C1 segment of cervical spinal cord (tissue), 14 donors: ENCODE data around the gene MAP3K5.
"Not testable (repeated sequence)": the region's sequence is repeated elsewhere in the genome, so short reads cannot be mapped to it uniquely, and the experiment has no call there.

ENCODE experiments used
- DNase-seq, 14 donors: peaks; one replicate each; lab custom pipeline; 2025; lab: John Stamatoyannopoulos, UW

Gene MAP3K5

DNA sequence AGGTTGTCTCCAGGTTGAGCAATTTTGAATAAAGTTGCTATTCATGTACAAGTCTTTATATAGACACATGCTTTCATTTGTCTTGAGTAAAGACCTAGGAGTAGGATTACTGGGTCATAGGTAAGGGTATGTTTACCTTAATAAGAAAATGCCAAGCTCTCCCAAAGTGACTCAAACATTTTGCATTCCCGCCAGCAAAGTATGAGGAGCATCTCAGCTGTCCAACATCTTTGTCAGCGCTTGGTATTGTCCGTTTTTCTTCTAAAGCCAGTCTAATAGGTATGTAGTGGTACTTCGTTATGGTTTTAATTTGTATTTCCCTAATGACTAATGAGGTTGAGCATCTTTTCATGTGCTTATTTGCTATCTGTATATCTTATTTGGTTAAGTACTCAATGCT is 67.2 kb downstream of the MAP3K5 start:
- no peak for DNase-seq

DNA sequence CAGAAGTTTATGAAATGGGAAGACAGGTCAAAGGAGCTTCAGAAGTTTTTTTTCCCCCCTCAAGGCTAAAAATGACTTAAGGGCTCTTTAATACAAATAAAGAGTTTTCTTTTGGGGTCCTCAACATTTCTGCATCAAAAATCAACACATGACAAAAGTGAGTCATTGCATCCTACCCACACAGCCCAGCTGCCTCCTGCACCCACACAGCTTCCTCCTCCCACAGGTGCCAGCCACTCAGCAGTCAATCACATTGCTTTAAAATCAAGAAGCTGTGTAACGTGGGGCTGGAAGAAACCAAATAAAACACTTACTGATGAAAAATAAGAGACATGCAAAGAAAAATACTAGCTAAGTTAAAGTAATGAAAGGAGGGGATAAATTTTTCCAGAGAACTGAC is 68.5 kb downstream of the MAP3K5 start:
- DNase-seq: no peak

DNA sequence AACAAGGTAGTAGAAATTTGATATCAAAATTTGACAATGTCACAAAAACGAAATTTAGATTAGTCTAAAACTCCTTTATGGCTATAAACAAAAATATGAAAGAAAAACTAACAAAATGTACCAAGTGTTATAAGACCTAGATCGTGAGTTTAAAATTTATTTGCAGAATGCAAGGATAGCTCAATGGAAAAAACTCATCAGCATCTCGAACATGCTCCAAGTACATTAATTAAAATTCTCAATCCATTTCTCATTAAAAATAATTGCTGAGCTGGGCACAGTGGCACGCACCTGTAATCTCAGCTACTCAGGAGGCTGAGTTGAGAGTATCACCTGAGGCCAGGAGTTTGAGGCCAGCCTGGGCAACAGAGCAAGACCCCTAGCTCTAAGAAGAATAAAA is 70.8 kb downstream of the MAP3K5 start:
- DNase-seq: no peak

- peak in 1 of 14 donors; percentile 15 for DNase-seq
Observed at GRCh38 chr6:136720045-136720770, 72.1 kb downstream of the MAP3K5 start.

- peak in 3 of 14 donors; percentile 11 to 38 (median 16) for DNase-seq
Observed at GRCh38 chr6:136719280-136720044, 72.8 kb downstream of the MAP3K5 start.

GRCh38 chr6:136718476-136718875 is 73.8 kb downstream of the MAP3K5 start:
- DNase-seq: no peak

DNA sequence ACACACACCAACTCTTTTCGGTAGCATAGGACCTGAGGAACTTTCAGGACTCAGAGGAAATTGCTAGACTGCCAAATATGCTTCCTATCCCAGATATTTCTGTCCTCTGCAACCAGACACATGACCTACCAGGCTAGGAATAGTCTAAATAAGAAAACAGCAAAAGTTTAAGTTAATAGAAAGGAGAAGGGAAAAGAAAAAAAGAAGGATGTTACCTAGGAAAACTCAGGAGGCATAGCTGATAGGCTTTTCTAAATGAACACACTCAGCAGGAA is 74.6 kb downstream of the MAP3K5 start:
- peak in 1 of 14 donors; percentile 13 for DNase-seq

- DNase-seq: no peak
Observed at GRCh38 chr6:136716917-136717715, 75.2 kb downstream of the MAP3K5 start.

DNA sequence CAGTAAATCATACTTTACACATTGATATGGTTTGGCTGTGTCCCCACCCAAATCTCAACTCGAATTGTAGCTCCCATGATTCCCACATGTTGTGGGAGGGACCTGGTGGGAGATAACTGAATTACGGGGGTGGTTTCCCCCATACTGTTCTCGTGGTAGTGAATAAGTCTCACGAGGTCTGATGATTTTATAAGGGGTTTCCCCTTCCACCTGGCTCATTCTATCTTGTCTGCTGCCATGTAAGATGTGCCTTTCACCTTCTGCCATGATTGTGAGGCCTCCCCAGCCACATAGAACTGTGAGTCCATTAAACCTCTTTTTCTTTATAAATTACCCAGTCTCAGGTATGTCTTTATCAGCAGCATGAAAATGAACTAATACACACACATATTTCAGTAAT is 79.6 kb downstream of the MAP3K5 start:
- DNase-seq: not testable (repeated sequence)

- no peak for DNase-seq
Observed at GRCh38 chr6:136711644-136712043, 80.6 kb downstream of the MAP3K5 start.

- DNase-seq: no peak
Observed at GRCh38 chr6:136710877-136711552, 81.3 kb downstream of the MAP3K5 start.

DNA sequence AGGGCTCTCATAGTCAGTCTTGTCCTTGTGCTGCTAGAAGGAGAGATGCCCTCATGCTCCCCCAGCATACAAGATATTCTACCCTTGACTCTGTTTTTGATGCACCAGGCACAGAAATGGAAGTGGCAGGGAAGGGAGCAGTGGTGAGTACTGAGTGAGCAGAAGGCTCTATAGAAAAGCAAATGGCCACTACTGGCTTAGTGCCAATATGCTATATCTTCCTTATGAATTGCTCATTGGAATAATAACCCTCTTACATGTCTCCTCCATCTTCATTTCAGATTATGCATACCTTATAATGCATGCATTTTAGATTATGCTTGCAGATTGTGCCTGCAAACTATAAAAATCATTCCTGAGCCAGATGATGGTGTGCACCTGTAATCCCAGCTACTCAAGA is 82.8 kb downstream of the MAP3K5 start:
- DNase-seq: no peak

- peak in 4 of 14 donors; percentile 10 to 93 (median 15) for DNase-seq
Observed at GRCh38 chr6:136706430-136706829, 85.8 kb downstream of the MAP3K5 start.

- no peak for DNase-seq
Observed at GRCh38 chr6:136703331-136703865, 88.9 kb downstream of the MAP3K5 start.

- DNase-seq: peak in 1 of 14 donors; percentile 66
Observed at GRCh38 chr6:136701045-136701444, 91.2 kb downstream of the MAP3K5 start.

GRCh38 chr6:136699358-136699757 is 92.9 kb downstream of the MAP3K5 start:
- DNase-seq: no peak

GRCh38 chr6:136696783-136697364 is 95.4 kb downstream of the MAP3K5 start:
- DNase-seq: no peak

DNA sequence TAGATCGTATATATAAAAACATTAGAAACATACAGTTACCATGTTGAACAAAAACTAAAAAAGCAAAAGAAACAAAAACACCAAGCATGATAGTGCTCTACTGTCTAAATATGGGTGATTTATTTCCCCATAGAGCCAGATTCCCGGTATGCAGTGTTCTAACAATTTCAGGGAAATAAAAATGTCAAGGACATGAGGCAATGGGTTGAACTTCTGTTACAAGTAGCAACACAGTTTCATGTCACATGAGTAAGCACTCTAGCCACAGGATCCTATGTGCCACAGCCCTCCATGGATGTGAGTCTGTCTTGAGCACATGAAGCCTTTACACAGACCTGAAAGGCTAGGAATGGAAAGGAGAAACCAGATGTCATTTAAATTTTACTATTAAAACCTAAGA is 96.0 kb downstream of the MAP3K5 start:
- no peak for DNase-seq

DNA sequence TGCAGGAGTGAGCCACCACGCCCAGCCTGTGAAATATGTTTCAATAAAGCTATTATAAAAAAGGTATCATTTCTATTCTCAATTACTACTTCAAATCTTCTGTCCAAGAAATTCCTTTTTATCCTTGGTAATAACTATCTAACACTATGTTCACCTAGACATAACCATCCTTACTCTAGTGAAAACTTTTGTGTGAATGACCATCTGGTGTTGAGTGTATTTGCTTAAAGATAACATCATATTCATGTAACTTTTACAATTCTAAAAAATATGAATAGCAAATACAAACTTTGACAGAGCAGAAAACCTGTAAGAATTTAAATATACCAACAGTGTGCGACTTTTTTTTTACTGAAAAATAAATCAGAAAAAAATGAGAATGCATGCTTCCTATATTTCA is 96.9 kb downstream of the MAP3K5 start:
- no peak for DNase-seq

- DNase-seq: no peak
Observed at GRCh38 chr6:136693090-136693489, 99.2 kb downstream of the MAP3K5 start.

GRCh38 chr6:136687894-136688293 is 104.4 kb downstream of the MAP3K5 start:
- not testable (repeated sequence) for DNase-seq
